ENCODE measurements around the gene SLC4A5. TPM values are rescaled to one million over a fixed set of nuclear protein-coding genes. Genes with fewer than 3 reads are reported as not detected.
"Not testable (repeated sequence)": the region's sequence is repeated elsewhere in the genome, so short reads cannot be mapped to it uniquely, and the experiment has no call there.

SLC4A5 gene
- total RNA-seq, 4 donors from 2014 or later, result 0.62 to 2.3 (median 1.2) TPM

GRCh38 chr2:74232426-74232825 is 110.8 kb downstream of the SLC4A5 start:
- intact Hi-C loops (cut with DNase I), result no loop called here
- no peak overlapping the region for H3K4me3 ChIP-seq
- no peak overlapping the region for H3K27ac ChIP-seq
- WGBS, 2 donors, result 50 to 90% methylated on average over 1 to 5 of the region's 6 CpGs
- no peaks in the 10 kb centered on the region for H3K9me3 ChIP-seq
- H3K4me1 ChIP-seq, result no peaks in the 10 kb centered on the region
- TF ChIP-seq, protein P1, sequence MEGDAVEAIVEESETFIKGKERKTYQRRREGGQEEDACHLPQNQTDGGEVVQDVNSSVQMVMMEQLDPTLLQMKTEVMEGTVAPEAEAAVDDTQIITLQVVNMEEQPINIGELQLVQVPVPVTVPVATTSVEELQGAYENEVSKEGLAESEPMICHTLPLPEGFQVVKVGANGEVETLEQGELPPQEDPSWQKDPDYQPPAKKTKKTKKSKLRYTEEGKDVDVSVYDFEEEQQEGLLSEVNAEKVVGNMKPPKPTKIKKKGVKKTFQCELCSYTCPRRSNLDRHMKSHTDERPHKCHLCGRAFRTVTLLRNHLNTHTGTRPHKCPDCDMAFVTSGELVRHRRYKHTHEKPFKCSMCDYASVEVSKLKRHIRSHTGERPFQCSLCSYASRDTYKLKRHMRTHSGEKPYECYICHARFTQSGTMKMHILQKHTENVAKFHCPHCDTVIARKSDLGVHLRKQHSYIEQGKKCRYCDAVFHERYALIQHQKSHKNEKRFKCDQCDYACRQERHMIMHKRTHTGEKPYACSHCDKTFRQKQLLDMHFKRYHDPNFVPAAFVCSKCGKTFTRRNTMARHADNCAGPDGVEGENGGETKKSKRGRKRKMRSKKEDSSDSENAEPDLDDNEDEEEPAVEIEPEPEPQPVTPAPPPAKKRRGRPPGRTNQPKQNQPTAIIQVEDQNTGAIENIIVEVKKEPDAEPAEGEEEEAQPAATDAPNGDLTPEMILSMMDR (IDR thresholded peaks at IDR 0.05), result no peak
- no peak for TF ChIP-seq POLR2A (IDR thresholded peaks at IDR 0.05)
- H3K36me3 ChIP-seq, result no peaks in the 10 kb centered on the region
- no peaks in the 10 kb centered on the region for H3K27me3 ChIP-seq
- DNase-seq, result no peak

DNA sequence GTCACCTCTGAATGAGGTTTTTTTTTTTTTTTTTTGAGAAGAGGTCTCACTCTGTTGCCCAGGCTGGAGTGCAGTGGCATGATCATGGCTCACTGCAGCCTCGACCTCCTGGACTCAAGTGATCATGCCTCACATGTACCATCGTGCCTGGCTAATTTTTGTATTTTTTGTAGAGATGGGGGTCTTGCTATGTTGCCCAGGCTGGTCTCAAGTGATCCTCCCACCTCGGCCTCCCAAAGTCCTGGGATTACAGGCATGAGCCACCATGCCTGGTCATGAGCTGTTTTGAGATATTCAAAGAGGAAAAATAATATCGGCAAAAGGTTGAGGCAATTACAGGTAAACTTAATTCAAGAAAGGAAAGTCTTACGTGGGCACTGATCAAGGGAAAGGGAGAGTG is 113.4 kb downstream of the SLC4A5 start:
- DNase-seq; H3K27me3 ChIP-seq; H3K36me3 ChIP-seq; H3K27ac ChIP-seq; H3K4me3 ChIP-seq; H3K9me3 ChIP-seq; intact Hi-C loops (cut with DNase I): not testable (repeated sequence)
- 84 to 94% methylated on average over 5 of the region's 5 CpGs for WGBS, 2 donors
- peaks cover 3 to 15% (median 9%) of the 10 kb centered on the region in 3 donors for H3K4me1 ChIP-seq

- TF ChIP-seq POLR2A (IDR thresholded peaks at IDR 0.05), result no peak
- TF ChIP-seq, protein P1 (IDR thresholded peaks at IDR 0.05), result no peak
- H3K27ac ChIP-seq, result no peak overlapping the region
- no peaks in the 10 kb centered on the region for H3K36me3 ChIP-seq
- intact Hi-C loops (cut with DNase I), result no loop called here
- DNase-seq, result no peak
- peaks cover 3 to 15% (median 9%) of the 10 kb centered on the region in 3 donors for H3K4me1 ChIP-seq
- H3K4me3 ChIP-seq, result no peak overlapping the region
- H3K9me3 ChIP-seq, result no peaks in the 10 kb centered on the region
- WGBS, 2 donors, result 92 to 93% methylated on average over 3 to 4 of the region's 4 CpGs
- H3K27me3 ChIP-seq, result no peaks in the 10 kb centered on the region
These were observed 114.4 kb downstream of the SLC4A5 start for GRCh38 chr2:74228772-74229171.

GRCh38 chr2:74227646-74228045 is 115.6 kb downstream of the SLC4A5 start:
- Histone ChIP-seq H3K27ac (no peak overlapping the region), H3K9me3 (no peaks in the 10 kb centered on the region), H3K4me3 (no peak overlapping the region), H3K27me3 (no peaks in the 10 kb centered on the region), H3K36me3 (no peaks in the 10 kb centered on the region), H3K4me1 (peaks cover 3 to 15% (median 9%) of the 10 kb centered on the region in 3 donors)
- no peak for TF ChIP-seq POLR2A (IDR thresholded peaks at IDR 0.05)
- TF ChIP-seq, protein P1 (IDR thresholded peaks at IDR 0.05), result no peak
- WGBS, 2 donors, result 86 to 89% methylated on average over 5 of the region's 5 CpGs
- intact Hi-C loops (cut with DNase I), result no loop called here
- no peak for DNase-seq

GRCh38 chr2:74226648-74227213 is 116.5 kb downstream of the SLC4A5 start:
- peaks cover 0 to 5% (median 0%) of the 10 kb centered on the region in 3 donors for H3K36me3 ChIP-seq
- 78 to 79% methylated on average over 12 to 14 of the region's 21 CpGs for WGBS, 2 donors
- H3K27ac ChIP-seq, result no peak overlapping the region
- TF ChIP-seq, protein P1 (IDR thresholded peaks at IDR 0.05), result no peak
- no peak for TF ChIP-seq POLR2A (IDR thresholded peaks at IDR 0.05)
- DNase-seq, result no peak
- H3K4me3 ChIP-seq, result no peak overlapping the region
- no peaks in the 10 kb centered on the region for H3K27me3 ChIP-seq
- peaks cover 3 to 15% (median 9%) of the 10 kb centered on the region in 3 donors for H3K4me1 ChIP-seq
- intact Hi-C loops (cut with DNase I), result no loop called here
- no peaks in the 10 kb centered on the region for H3K9me3 ChIP-seq

Data from esophagus squamous epithelium (tissue), 5 donors.